Ectodermal cell (in vitro differentiated cells): Measurements from ENCODE around the gene NARF.

Experiments used
- H3K27ac ChIP-seq: 2 replicates; pipeline ENCODE4 v1.7.0; 2013; ENCODE audit warnings: mild to moderate bottlenecking, low read depth, low read length; ENCODE audit not compliant: insufficient read depth, poor library complexity, severe bottlenecking
- H3K27me3 ChIP-seq: 2 replicates; pipeline ENCODE4 v1.7.0; 2013; ENCODE audit warnings: mild to moderate bottlenecking, low read length; ENCODE audit not compliant: insufficient read depth, control insufficient read depth, poor library complexity, severe bottlenecking
- H3K36me3 ChIP-seq: one replicate; pipeline ENCODE4 v1.7.0; 2013; ENCODE audit warnings: low read length; ENCODE audit not compliant: control insufficient read depth, insufficient read depth
- H3K4me1 ChIP-seq: one replicate; pipeline ENCODE4 v1.7.0; 2013; ENCODE audit warnings: low read length; ENCODE audit not compliant: control insufficient read depth, insufficient read depth
- H3K4me3 ChIP-seq: 2 replicates; pipeline ENCODE4 v1.7.0; 2013; ENCODE audit warnings: low read depth, low read length, control low read depth; ENCODE audit not compliant: insufficient read depth
- H3K9me3 ChIP-seq: 2 replicates; pipeline ENCODE4 v1.7.0; 2013; ENCODE audit warnings: mild to moderate bottlenecking, low read length, moderate library complexity; ENCODE audit not compliant: control insufficient read depth
- WGBS, 2 experiments: methylation state at CpG; one replicate each; pipeline ENCODE4 v1.1.7; 2013; ENCODE audit warnings: missing lambda C conversion rate in 2 of 2; 5-methylcytosine and 5-hydroxymethylcytosine counted together

Gene NARF

GRCh38 chr17:82416264-82416663 lies 42.3 kb upstream of the NARF start:
- 90 to 99% methylated on average over 4 of the region's 4 CpGs for WGBS, 2 experiments
- Histone ChIP-seq H3K27me3 (no peaks in the 10 kb centered on the region), H3K4me1 (no peaks in the 10 kb centered on the region), H3K9me3 (no peaks in the 10 kb centered on the region), H3K4me3 (no peak overlapping the region), H3K36me3 (peaks cover 14% of the 10 kb centered on the region), H3K27ac (no peak overlapping the region)

DNA sequence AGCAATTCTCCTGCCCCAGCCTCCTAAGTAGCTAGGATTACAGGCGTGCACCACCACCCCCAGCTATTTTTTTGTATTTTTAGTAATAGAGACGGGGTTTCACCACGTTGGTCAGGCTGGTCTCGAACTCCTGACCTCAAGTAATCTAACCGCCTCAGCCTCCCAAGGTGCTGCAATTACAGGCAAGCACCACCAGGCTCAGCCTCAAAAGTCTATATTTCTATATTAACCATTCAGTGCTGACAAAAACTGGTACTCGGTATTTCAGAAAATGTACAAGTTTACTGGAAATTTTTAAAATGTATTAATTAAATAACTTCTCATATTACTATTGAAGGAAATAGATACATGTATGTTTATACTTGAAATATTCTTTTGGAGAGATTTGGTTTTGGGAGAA lies 41.8 kb upstream of the NARF start:
- H3K36me3 ChIP-seq, result peaks cover 15% of the 10 kb centered on the region
- H3K4me3 ChIP-seq, result no peak overlapping the region
- no peaks in the 10 kb centered on the region for H3K27me3 ChIP-seq
- WGBS, 2 experiments, result 93 to 97% methylated on average over 5 to 6 of the region's 6 CpGs
- no peak overlapping the region for H3K27ac ChIP-seq
- no peaks in the 10 kb centered on the region for H3K9me3 ChIP-seq
- no peaks in the 10 kb centered on the region for H3K4me1 ChIP-seq

GRCh38 chr17:82418001-82418986 lies 40.2 kb upstream of the NARF start, which contains the start of the genes HEXD and OGFOD3:
Gene HEXD, plus strand, starts transcription at chr17:82418347. Its CDS starts 1,453 bp downstream, at chr17:82419800.
Gene OGFOD3, minus strand, starts transcription at chr17:82418586. Its CDS starts 101 bp downstream, at chr17:82418485.
- Histone ChIP-seq H3K36me3 (peaks cover 15% of the 10 kb centered on the region), H3K27ac (peak within 1 kb of the TSS; percentile 50), H3K4me3 (peak within 1 kb of the TSS; percentile 83), H3K4me1 (no peaks in the 10 kb centered on the region), H3K9me3 (no peaks in the 10 kb centered on the region), H3K27me3 (no peaks in the 10 kb centered on the region)
- 2% methylated on average over 100 to 107 of the region's 108 CpGs for WGBS, 2 experiments

DNA sequence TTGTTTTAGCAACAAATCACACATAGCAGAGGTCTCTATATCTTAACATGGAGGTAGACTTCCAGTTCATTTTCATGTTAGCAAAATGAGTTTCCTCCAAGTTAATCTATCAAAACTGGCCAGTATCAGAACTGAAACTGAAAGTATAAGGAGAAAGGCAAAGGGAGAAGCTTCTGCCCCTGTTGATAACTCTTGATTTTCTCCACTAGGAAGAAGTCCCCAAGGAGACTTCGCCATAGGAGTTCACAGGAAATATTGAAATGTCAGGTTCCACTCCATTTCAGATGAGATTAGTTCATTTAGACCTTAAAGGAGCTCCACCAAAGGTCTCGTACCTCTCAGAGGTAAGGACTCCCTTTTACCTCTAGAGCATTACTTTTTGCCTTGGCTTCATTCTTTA lies 39.0 kb upstream of the NARF start:
- WGBS, 2 experiments, result 90 to 92% methylated on average over 2 of the region's 2 CpGs
- no peaks in the 10 kb centered on the region for H3K27me3 ChIP-seq
- no peaks in the 10 kb centered on the region for H3K4me1 ChIP-seq
- no peak overlapping the region for H3K4me3 ChIP-seq
- no peak overlapping the region for H3K27ac ChIP-seq
- H3K36me3 ChIP-seq, result peaks cover 15% of the 10 kb centered on the region
- H3K9me3 ChIP-seq, result no peaks in the 10 kb centered on the region

DNA sequence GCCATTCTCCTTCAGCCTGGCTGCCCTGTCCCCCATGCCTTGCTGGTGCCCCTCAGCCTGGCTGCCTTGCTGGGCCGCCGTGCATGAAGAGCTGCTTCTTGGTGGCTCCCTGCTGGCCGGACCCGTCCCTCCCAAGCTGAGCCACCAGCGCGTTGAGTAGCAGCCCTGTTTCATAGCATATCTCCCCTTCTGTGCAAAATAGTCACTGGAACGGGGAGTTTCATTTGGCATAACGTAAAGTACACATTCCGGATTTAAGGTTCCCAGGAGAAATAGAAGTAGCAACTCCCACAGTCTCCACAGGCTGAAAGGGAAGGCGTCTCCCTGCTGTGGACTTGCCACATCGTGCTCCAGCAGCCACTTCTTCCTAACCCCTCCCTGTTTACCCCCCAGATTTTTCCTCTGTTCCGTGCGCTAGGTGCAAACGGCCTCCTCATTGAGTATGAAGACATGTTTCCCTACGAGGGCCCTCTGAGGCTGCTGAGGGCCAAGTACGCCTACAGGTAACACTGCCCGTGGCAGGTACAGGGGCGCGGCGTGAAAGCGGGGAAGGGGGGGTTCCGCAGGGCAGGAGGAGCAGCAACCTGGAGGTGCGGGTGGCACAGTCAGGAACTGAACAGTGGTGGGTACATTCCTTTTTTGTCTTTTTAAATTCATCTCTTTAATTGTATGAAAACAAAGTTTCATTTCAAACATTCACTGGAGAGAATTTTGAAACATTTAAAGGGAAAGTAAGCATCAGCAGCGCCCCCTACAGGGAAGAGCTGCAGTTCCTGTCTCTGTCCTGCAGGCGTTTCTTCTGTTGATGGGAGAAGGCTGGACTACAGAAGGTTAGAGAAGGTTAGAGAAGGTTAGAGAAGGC lies 34.3 kb upstream of the NARF start:
- no peaks in the 10 kb centered on the region for H3K27me3 ChIP-seq
- no peak overlapping the region for H3K4me3 ChIP-seq
- WGBS, 2 experiments, result 84 to 85% methylated on average over 24 to 25 of the region's 25 CpGs
- no peaks in the 10 kb centered on the region for H3K4me1 ChIP-seq
- H3K9me3 ChIP-seq, result no peaks in the 10 kb centered on the region
- H3K36me3 ChIP-seq, result peaks cover 15% of the 10 kb centered on the region
- no peak overlapping the region for H3K27ac ChIP-seq

GRCh38 chr17:82424863-82425159 lies 33.7 kb upstream of the NARF start:
- Histone ChIP-seq H3K27me3 (no peaks in the 10 kb centered on the region), H3K4me1 (no peaks in the 10 kb centered on the region), H3K4me3 (no peak overlapping the region), H3K9me3 (no peaks in the 10 kb centered on the region), H3K36me3 (peaks cover 15% of the 10 kb centered on the region), H3K27ac (no peak overlapping the region)
- 87 to 95% methylated on average over 2 of the region's 2 CpGs for WGBS, 2 experiments

DNA sequence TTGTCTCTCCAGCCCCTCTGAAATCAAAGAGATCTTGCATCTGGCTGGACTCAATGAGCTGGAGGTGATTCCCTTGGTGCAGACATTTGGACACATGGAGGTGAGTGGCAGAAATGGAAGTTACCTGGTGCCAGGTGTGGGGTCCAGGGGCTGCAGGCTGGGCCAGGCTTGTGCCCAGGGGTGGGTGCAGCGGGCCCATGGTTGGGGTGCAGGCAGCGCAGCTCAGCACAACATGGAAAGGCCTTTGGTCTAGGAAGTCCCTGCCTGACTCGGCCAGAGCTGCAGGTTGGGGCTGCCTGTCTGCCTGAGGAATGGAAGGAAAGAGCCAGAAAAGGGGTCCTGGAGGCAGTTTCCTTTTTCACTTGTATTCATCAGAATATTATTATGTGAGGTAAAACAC lies 30.0 kb upstream of the NARF start:
- H3K36me3 ChIP-seq, result no peaks in the 10 kb centered on the region
- no peaks in the 10 kb centered on the region for H3K4me1 ChIP-seq
- H3K27me3 ChIP-seq, result no peaks in the 10 kb centered on the region
- H3K9me3 ChIP-seq, result no peaks in the 10 kb centered on the region
- H3K27ac ChIP-seq, result no peak overlapping the region
- WGBS, 2 experiments, result 96 to 97% methylated on average over 3 of the region's 3 CpGs
- H3K4me3 ChIP-seq, result no peak overlapping the region

- H3K4me3 ChIP-seq, result no peak overlapping the region
- H3K27ac ChIP-seq, result no peak overlapping the region
- H3K9me3 ChIP-seq, result no peaks in the 10 kb centered on the region
- H3K36me3 ChIP-seq, result no peaks in the 10 kb centered on the region
- 80 to 84% methylated on average over 7 of the region's 7 CpGs for WGBS, 2 experiments
- H3K4me1 ChIP-seq, result no peaks in the 10 kb centered on the region
- H3K27me3 ChIP-seq, result no peaks in the 10 kb centered on the region
Measured at GRCh38 chr17:82429824-82430223, 28.7 kb upstream of the NARF start.

GRCh38 chr17:82432017-82432416 lies 26.5 kb upstream of the NARF start:
- Histone ChIP-seq H3K4me3 (no peak overlapping the region), H3K4me1 (no peaks in the 10 kb centered on the region), H3K36me3 (no peaks in the 10 kb centered on the region), H3K27ac (no peak overlapping the region), H3K9me3 (no peaks in the 10 kb centered on the region), H3K27me3 (no peaks in the 10 kb centered on the region)
- 92 to 94% methylated on average over 8 of the region's 8 CpGs for WGBS, 2 experiments
